Naive thymus-derived CD4-positive, alpha-beta T cell (primary cell): ENCODE data around the gene NDEL1. TPM values are rescaled to one million over a fixed set of nuclear protein-coding genes. Genes with fewer than 3 reads are reported as not detected.
A peak's percentile ranks its signal among the peaks of the same experiment; 100 is the strongest.

Experiments
- ATAC-seq: fragments of 150-1000 bp; cut with Tn5 transposase; 2 replicates; pipeline ENCODE4 v1.10.0; 2021; ENCODE audit warnings: mild to moderate bottlenecking, moderate library complexity
- CTCF ChIA-PET: fragments of 350-600 bp; sonication (Branson Sonifier 250); formaldehyde crosslinking; loops from one replicate; lab custom pipeline; 2021; ENCODE audit warnings: antibody characterized with exemption; lab: Charles Lee
- POLR2A ChIA-PET: fragments of 350-600 bp; sonication (Branson Sonifier 250); formaldehyde crosslinking; loops from one replicate; lab custom pipeline; 2021; ENCODE audit warnings: antibody characterized with exemption, inconsistent platforms; lab: Charles Lee
- DNase-seq, 9 donors: peaks; one replicate each; pipeline versions ENCODE4 v3.0.0 to v3.0.0-alpha.2; 2020 to 2022; ENCODE audit warnings: mixed read lengths in 1 of 9
- H3K27ac ChIP-seq: one replicate; pipeline ENCODE4 v1.7.0; 2013; ENCODE audit warnings: mild to moderate bottlenecking, low read depth, low read length, moderate library complexity
- H3K27me3 ChIP-seq, 2 donors: one replicate each; pipeline ENCODE4 v1.7.0; 2013; ENCODE audit warnings: low read length in 2 of 2, mild to moderate bottlenecking in 2 of 2, moderate library complexity in 2 of 2; ENCODE audit not compliant: control insufficient read depth in 2 of 2, insufficient read depth in 2 of 2
- H3K36me3 ChIP-seq, 3 experiments: 1 replicate in 2 of 3; 2 replicates in 1 of 3; pipeline ENCODE4 v1.7.0; 2013; ENCODE audit warnings: low read length in 3 of 3, mild to moderate bottlenecking in 3 of 3, moderate library complexity in 1 of 3; ENCODE audit not compliant: insufficient read depth in 3 of 3, control insufficient read depth in 2 of 3
- H3K4me1 ChIP-seq, 2 donors: one replicate each; pipeline ENCODE4 v1.7.0; 2013; ENCODE audit warnings: low read length in 2 of 2, mild to moderate bottlenecking in 2 of 2, moderate library complexity in 1 of 2; ENCODE audit not compliant: control insufficient read depth in 2 of 2, insufficient read depth in 2 of 2
- H3K4me3 ChIP-seq: 2 replicates; pipeline ENCODE4 v1.7.0; 2013; ENCODE audit warnings: mild to moderate bottlenecking, low read length
- H3K9me3 ChIP-seq, 3 experiments: 1 replicate in 2 of 3; 2 replicates in 1 of 3; pipeline ENCODE4 v1.7.0; 2013; ENCODE audit warnings: low read length in 3 of 3; ENCODE audit not compliant: control insufficient read depth in 2 of 3
- H3K27ac Mint-ChIP-seq, 9 donors: one replicate each; pipeline ENCODE4 v1.8.0; 2020 to 2022; ENCODE audit warnings: mixed read lengths in 9 of 9, mild to moderate bottlenecking in 8 of 9, moderate library complexity in 5 of 9, inconsistent platforms in 2 of 9
- H3K27me3 Mint-ChIP-seq, 5 donors: one replicate each; pipeline ENCODE4 v1.8.0; 2021 to 2022; ENCODE audit warnings: mixed read lengths in 5 of 5, mild to moderate bottlenecking in 1 of 5
- H3K36me3 Mint-ChIP-seq, 5 donors: one replicate each; pipeline ENCODE4 v1.8.0; 2020 to 2022; ENCODE audit warnings: mixed read lengths in 5 of 5, mild to moderate bottlenecking in 3 of 5, inconsistent platforms in 1 of 5
- H3K4me1 Mint-ChIP-seq, 7 donors: one replicate each; pipeline ENCODE4 v1.8.0; 2020 to 2022; ENCODE audit warnings: mixed read lengths in 7 of 7, mild to moderate bottlenecking in 3 of 7, inconsistent platforms in 1 of 7
- H3K4me3 Mint-ChIP-seq, 10 donors: one replicate each; pipeline ENCODE4 v1.8.0; 2020 to 2022; ENCODE audit warnings: mild to moderate bottlenecking in 10 of 10, mixed read lengths in 10 of 10, moderate library complexity in 6 of 10, inconsistent platforms in 2 of 10
- H3K9me3 Mint-ChIP-seq, 11 donors: one replicate each; pipeline ENCODE4 v1.8.0; 2020 to 2022; ENCODE audit warnings: mixed read lengths in 11 of 11, mild to moderate bottlenecking in 4 of 11, inconsistent platforms in 1 of 11, moderate library complexity in 1 of 11
- intact Hi-C, 2 donors: fragments of 100-400 bp; cut with micrococcal nuclease; formaldehyde crosslinking; loops; one replicate each; pipeline ENCODE4 v1.15.1; 2023
- polyA plus RNA-seq, 2 donors: library from polyadenylated mRNA; unstranded; fragments of 300-500 nt; fragmentation: Illumina TruSeq; gene quantifications; one replicate each; pipeline ENCODE4 v1.2.3, GENCODE V29; 2021
- total RNA-seq, 6 experiments: library from RNA in 5 of 6; stranded (reverse) in 5 of 6; gene quantifications; 1 replicate in 5 of 6; 2 replicates in 1 of 6; pipeline ENCODE4 v1.2.3 and lab custom pipeline; 2021 to 2026

Gene NDEL1
- total and polyA plus RNA-seq, 7 experiments from 2014 or later: 53.7 to 274 (median 108) TPM

- H3K9me3 ChIP-seq: peaks cover 0 to 8% (median 0%) of the 10 kb centered on the region in 3 experiments
- POLR2A ChIA-PET: no interaction called here
- no peak overlapping the region for H3K4me3 ChIP-seq
- Mint-ChIP-seq H3K4me3 (no peak overlapping the region), H3K4me1 (no peaks in the 10 kb centered on the region), H3K27ac (no peak overlapping the region), H3K36me3 (peaks cover 10 to 60% (median 45%) of the 10 kb centered on the region in 5 donors), H3K27me3 (no peaks in the 10 kb centered on the region), H3K9me3 (peaks cover 3 to 41% (median 15%) of the 10 kb centered on the region in 11 donors)
- no peaks in the 10 kb centered on the region for H3K4me1 ChIP-seq
- peaks cover 0 to 5% (median 0%) of the 10 kb centered on the region in 3 experiments for H3K36me3 ChIP-seq
- DNase-seq (no peak), ATAC-seq (no peak)
- intact Hi-C loops: no loop called here
- H3K27ac ChIP-seq: no peak overlapping the region
- CTCF ChIA-PET: no interaction called here
- no peaks in the 10 kb centered on the region for H3K27me3 ChIP-seq
Measured at GRCh38 chr17:8487130-8487645, 51.5 kb downstream of the NDEL1 start.

- Mint-ChIP-seq H3K9me3 (peaks cover 3 to 38% (median 16%) of the 10 kb centered on the region in 11 donors), H3K27ac (no peak overlapping the region), H3K4me3 (peak overlapping the region in 1 of 10 donors; percentile 75), H3K36me3 (peaks cover 8 to 57% (median 39%) of the 10 kb centered on the region in 5 donors), H3K27me3 (no peaks in the 10 kb centered on the region), H3K4me1 (no peaks in the 10 kb centered on the region)
- Histone ChIP-seq H3K36me3 (peaks cover 0 to 5% (median 0%) of the 10 kb centered on the region in 3 experiments), H3K4me3 (no peak overlapping the region), H3K27me3 (no peaks in the 10 kb centered on the region), H3K4me1 (no peaks in the 10 kb centered on the region), H3K27ac (no peak overlapping the region), H3K9me3 (peaks cover 0 to 10% (median 0%) of the 10 kb centered on the region in 3 experiments)
- CTCF ChIA-PET: no interaction called here
- ATAC-seq (peak; percentile 8), DNase-seq (no peak)
- POLR2A ChIA-PET: no interaction called here
- intact Hi-C loops: no loop called here
Measured at GRCh38 chr17:8487743-8488142, 52.1 kb downstream of the NDEL1 start.

- intact Hi-C loops: no loop called here
- POLR2A ChIA-PET: no interaction called here
- Histone ChIP-seq H3K27ac (no peak overlapping the region), H3K36me3 (peaks cover 0 to 4% (median 0%) of the 10 kb centered on the region in 3 experiments), H3K4me3 (no peak overlapping the region), H3K9me3 (peaks cover 0 to 10% (median 0%) of the 10 kb centered on the region in 3 experiments), H3K27me3 (no peaks in the 10 kb centered on the region), H3K4me1 (no peaks in the 10 kb centered on the region)
- Mint-ChIP-seq H3K4me3 (no peak overlapping the region), H3K36me3 (peaks cover 9 to 52% (median 32%) of the 10 kb centered on the region in 5 donors), H3K4me1 (no peaks in the 10 kb centered on the region), H3K27ac (peak overlapping the region in 1 of 9 donors; percentile 30), H3K27me3 (no peaks in the 10 kb centered on the region), H3K9me3 (peaks cover 0 to 31% (median 11%) of the 10 kb centered on the region in 11 donors)
- CTCF ChIA-PET: no interaction called here
- ATAC-seq: peak; percentile 31
- DNase-seq: no peak
Measured at GRCh38 chr17:8488491-8488890, 52.8 kb downstream of the NDEL1 start.

DNA sequence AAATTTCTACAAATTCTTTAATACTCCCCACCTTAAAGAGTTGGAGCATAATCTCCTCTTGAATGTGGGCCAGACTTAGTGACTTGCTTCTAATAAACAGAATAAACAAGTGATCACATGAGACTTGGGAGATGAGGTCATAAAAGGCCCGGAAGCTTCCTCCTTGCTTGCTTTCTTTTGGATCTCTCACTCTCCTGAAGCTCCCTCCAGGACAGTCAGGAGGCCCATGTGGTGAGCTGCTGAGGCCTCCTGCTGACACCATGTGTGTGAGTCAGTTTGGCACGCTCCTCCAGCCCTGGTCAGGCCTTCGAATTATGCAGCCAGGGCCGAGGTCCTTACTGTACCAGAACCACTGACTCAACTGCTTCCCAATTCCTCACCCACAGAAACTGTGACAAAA is 53.2 kb downstream of the NDEL1 start:
- Mint-ChIP-seq H3K4me3 (no peak overlapping the region), H3K36me3 (peaks cover 9 to 49% (median 35%) of the 10 kb centered on the region in 5 donors), H3K4me1 (no peaks in the 10 kb centered on the region), H3K9me3 (peaks cover 0 to 27% (median 8%) of the 10 kb centered on the region in 11 donors), H3K27ac (peak overlapping the region in 1 of 9 donors; percentile 44), H3K27me3 (no peaks in the 10 kb centered on the region)
- ATAC-seq (no peak), DNase-seq (no peak)
- intact Hi-C loops: no loop called here
- H3K27me3 ChIP-seq: no peaks in the 10 kb centered on the region
- H3K4me1 ChIP-seq: no peaks in the 10 kb centered on the region
- H3K4me3 ChIP-seq: no peak overlapping the region
- H3K9me3 ChIP-seq: peaks cover 0 to 10% (median 0%) of the 10 kb centered on the region in 3 experiments
- POLR2A ChIA-PET: interaction anchor here (0.6 kb wide), 1 partner anchor 303 kb away, joined by 3 read pairs; no protein-coding TSS in a partner anchor
- CTCF ChIA-PET: no interaction called here
- H3K36me3 ChIP-seq: peaks cover 0 to under 1% (median 0%) of the 10 kb centered on the region in 3 experiments
- no peak overlapping the region for H3K27ac ChIP-seq

- H3K4me1 ChIP-seq: no peaks in the 10 kb centered on the region
- H3K27ac ChIP-seq: no peak overlapping the region
- no peak overlapping the region for H3K4me3 ChIP-seq
- Mint-ChIP-seq H3K27ac (no peak overlapping the region), H3K4me3 (no peak overlapping the region), H3K36me3 (peaks cover 9 to 45% (median 31%) of the 10 kb centered on the region in 5 donors), H3K4me1 (no peaks in the 10 kb centered on the region), H3K9me3 (peaks cover 0 to 21% (median 5%) of the 10 kb centered on the region in 11 donors), H3K27me3 (no peaks in the 10 kb centered on the region)
- no peaks in the 10 kb centered on the region for H3K36me3 ChIP-seq
- DNase-seq (no peak), ATAC-seq (no peak)
- intact Hi-C loops: no loop called here
- H3K27me3 ChIP-seq: no peaks in the 10 kb centered on the region
- H3K9me3 ChIP-seq: peaks cover 0 to 7% (median 0%) of the 10 kb centered on the region in 3 experiments
- ChIA-PET CTCF (no interaction called here), POLR2A (no interaction called here)
Measured at GRCh38 chr17:8489841-8490240, 54.2 kb downstream of the NDEL1 start.

DNA sequence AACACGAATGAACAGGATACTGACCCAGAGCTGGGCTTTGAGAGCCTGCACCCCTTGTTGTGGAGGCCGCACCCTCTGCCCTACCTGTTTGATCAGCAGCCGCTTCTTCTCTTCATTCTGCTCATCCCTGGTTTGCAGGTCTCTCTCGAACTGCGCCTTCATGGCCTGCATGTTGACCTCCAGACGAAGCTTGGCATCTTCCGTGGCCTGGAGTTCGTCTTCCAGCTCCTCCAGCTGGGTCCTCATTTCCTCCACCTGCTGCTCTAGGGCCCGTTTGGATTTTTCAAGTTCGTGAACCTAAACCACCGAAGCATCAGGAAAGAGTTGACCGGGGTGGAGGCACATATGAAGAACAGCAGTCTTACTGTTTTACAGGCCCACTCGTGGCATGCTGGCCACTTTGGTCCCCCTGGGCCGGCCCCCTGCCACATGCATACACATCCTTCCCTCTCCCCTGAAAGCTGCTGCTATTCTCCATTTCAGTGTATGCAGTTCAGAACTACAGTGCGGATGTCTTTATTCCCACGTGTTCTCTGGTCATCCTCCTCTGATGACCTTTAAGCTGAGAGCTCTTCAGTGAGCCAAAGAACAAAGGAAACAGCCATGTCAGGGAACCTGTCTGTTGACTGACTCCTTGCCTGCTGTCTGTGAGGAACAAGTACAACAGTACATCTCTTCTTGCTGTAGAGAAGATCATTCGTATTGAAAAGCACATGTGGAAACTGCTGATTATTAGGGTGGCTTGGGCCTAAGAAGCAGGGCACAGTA is 54.8 kb downstream of the NDEL1 start:
- H3K4me1 ChIP-seq: no peaks in the 10 kb centered on the region
- no peak overlapping the region for H3K27ac ChIP-seq
- ChIA-PET CTCF (no interaction called here), POLR2A (no interaction called here)
- Mint-ChIP-seq H3K36me3 (peaks cover 9 to 45% (median 29%) of the 10 kb centered on the region in 5 donors), H3K4me1 (no peaks in the 10 kb centered on the region), H3K9me3 (peaks cover 0 to 17% (median 5%) of the 10 kb centered on the region in 11 donors), H3K27me3 (no peaks in the 10 kb centered on the region), H3K4me3 (no peak overlapping the region), H3K27ac (peak overlapping the region in 1 of 9 donors; percentile 38)
- peaks cover 0 to 7% (median 0%) of the 10 kb centered on the region in 3 experiments for H3K9me3 ChIP-seq
- no peak overlapping the region for H3K4me3 ChIP-seq
- ATAC-seq: no peak
- H3K27me3 ChIP-seq: no peaks in the 10 kb centered on the region
- no peak for DNase-seq
- no peaks in the 10 kb centered on the region for H3K36me3 ChIP-seq
- intact Hi-C loops: no loop called here
